HG02798 (cell line): ENCODE results near the gene DRP2.
A peak's percentile ranks its signal among the peaks of the same experiment; 100 is the strongest.
"Not testable (repeated sequence)": the region's sequence is repeated elsewhere in the genome, so short reads cannot be mapped to it uniquely, and the experiment has no call there.

ENCODE experiments used
- ATAC-seq: cut with Tn5 transposase; IDR thresholded peaks from one replicate; pipeline ENCODE4 v1.9.1; 2021; ENCODE audit warnings: mild to moderate bottlenecking; ENCODE audit not compliant: unreplicated experiment, poor library complexity

DRP2 gene, protein sequence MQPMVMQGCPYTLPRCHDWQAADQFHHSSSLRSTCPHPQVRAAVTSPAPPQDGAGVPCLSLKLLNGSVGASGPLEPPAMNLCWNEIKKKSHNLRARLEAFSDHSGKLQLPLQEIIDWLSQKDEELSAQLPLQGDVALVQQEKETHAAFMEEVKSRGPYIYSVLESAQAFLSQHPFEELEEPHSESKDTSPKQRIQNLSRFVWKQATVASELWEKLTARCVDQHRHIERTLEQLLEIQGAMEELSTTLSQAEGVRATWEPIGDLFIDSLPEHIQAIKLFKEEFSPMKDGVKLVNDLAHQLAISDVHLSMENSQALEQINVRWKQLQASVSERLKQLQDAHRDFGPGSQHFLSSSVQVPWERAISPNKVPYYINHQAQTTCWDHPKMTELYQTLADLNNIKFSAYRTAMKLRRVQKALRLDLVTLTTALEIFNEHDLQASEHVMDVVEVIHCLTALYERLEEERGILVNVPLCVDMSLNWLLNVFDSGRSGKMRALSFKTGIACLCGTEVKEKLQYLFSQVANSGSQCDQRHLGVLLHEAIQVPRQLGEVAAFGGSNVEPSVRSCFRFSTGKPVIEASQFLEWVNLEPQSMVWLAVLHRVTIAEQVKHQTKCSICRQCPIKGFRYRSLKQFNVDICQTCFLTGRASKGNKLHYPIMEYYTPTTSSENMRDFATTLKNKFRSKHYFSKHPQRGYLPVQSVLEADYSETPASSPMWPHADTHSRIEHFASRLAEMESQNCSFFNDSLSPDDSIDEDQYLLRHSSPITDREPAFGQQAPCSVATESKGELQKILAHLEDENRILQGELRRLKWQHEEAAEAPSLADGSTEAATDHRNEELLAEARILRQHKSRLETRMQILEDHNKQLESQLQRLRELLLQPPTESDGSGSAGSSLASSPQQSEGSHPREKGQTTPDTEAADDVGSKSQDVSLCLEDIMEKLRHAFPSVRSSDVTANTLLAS

DNA sequence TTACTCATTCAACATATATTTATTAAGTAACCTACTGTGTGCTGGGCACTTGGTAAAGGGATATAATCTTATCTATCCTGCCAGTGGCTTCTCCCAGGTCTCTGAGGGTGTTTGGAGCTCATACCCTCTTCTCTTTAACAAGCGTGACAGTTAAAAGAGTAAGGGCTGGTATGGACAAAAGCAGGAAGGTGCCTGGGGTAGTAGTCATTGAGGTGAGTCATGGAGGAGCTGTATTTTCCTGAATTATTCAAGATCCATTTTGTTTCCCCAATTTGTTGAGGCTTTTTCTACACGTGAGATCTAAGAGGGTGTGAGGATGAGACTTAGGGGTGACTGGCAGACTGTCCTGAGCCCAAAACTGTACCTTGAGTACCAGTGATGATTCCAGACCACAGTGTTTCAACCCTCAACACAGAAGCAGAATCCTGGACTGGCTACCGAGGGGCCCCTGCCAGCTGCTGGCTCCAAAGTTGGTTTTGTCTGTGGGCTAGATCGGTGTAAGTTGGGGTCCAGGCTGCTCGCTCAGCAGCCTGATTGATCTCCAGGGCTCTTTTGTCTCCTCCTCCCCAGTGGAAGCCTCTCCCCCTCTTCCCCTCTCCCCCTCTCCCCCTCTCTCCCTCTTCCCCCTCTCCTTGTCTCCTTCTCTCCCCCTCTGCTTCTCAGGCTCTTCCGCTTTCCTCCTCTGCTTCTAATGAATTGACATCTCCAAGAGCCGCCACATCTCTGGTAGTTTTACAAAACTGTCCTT lies at the start of gene DRP2:
Gene DRP2 (plus strand): TSS at position 671 of the 748 bp plus-strand sequence. CDS start 11,862 bp downstream, outside the sequence.
- ATAC-seq = no peak

DNA sequence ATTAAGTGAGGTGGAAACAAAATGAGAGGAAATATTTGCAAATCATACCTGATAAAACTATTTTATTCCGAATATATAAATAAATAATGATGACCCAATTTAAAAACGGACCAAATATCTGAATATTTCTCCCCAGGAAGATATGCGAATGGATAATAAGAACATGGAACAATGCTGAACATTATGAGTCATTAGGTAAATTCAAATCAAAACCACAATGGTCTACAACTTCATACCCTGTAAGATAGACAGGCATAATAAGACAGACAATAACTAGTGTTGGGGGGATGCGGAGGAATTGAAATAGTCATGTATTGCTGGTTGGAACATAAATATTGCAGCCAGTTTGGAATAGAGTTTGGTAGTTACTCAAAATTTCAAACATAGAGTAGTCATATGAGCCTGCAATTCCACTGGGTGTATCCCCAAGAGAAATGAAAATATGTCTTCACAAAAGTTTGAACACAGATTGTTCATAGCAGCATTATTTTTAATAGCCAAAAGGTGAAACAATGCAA lies 47.6 kb upstream of the DRP2 start:
- no peak for ATAC-seq

DNA sequence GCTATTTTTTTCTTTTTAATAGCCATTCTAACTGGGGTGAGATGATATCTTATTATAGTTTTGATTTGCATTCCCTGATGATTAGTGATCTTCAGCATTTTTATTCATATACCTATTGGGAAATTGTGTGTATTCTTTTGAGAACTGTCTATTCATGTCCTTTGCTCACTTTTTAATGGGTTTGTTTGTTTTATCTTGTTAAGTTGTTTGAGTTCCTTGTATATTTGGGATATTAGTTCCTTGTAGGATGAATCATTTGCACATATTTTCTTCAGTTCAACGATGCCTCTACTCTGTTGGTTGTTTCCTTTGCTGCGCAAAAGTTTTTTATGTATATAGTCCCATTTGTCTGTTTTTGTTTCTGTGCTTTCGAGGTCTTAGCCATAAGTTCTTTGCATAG lies 43.1 kb upstream of the DRP2 start:
- no peak for ATAC-seq

DNA sequence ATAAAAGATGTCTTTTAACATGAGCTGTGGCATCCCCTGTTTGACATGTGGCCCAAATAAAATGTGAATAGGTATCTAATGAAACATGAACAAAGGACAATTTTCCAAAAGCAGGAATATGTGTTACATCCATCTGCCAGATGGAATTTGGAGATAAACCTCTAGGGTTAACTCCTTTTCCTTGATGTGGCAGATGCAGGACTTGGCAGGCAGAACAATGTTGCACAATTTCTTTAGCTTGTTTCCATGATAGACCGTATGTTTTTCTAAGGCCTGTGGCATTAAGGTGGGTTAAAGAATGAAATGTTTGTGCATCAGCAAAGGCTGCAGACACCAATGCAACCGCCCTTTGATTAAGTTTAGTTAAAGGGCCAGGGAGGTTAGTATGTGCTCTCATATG lies 34.7 kb upstream of the DRP2 start:
- ATAC-seq = not testable (repeated sequence)

DNA sequence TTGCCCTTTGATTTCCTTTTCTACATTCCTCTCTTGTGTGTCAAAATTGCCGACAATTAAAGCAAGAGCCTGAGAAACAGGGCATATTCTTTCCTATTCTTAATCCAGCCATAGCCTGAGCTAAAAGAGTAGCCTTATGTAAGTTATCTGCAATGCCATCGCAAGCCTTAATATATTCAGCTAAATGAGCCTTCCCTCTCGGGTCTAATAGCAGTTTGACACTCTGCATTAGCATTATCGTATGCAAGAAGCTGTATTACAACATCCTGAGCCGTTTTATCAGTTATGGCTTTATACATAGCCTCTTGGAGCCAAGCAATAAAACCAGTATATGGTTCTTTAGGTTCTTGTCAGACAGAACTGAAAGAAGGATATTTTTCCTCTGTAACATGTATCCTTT lies 31.6 kb upstream of the DRP2 start:
- ATAC-seq = not testable (repeated sequence)

DNA sequence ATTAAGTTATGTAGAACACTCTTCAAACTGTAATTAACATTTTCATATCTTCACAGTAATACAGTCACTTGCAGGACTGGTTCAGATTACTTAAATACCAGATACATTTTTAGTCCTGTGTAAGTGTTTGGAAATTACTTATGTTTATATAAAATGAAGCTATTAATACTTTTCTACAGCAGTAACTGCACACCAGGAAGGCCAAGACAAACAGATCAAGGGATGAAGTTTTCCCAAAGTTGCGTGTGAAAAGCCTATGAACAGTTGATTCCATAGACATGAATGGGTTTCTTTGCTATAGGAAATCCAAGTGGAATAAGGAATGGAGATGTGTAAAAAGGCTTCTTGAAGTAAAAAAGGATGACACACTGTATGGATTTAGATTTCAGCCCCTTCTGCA lies 28.9 kb upstream of the DRP2 start:
- ATAC-seq = no peak

DNA sequence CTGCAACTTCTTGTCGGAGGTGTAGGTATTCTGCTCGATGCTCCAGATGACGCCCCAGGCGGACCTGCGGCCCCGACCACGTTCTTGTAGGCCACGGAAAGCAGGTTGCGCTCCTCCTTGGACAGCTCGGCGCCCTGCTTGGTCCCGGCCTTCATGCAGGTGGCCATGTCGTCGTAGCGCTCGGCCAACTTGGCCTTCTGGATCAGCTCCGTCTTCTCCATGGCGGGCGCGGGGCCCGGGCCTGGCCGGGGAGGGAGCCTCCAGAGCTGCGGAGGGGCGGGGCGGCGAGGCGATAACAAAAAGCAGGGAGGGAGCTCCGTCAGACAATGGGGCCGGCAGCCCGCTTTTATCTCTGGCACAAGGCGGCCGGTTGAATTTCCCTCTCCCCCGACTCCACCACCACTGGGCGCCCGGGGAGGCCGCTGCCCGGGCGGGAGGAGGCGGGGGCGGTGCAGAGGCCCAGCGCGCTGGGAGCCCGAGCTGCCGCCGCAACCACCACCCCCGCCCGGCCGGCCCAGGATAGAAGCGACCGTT lies 28.3 kb upstream of the DRP2 start:
- ATAC-seq = no peak

DNA sequence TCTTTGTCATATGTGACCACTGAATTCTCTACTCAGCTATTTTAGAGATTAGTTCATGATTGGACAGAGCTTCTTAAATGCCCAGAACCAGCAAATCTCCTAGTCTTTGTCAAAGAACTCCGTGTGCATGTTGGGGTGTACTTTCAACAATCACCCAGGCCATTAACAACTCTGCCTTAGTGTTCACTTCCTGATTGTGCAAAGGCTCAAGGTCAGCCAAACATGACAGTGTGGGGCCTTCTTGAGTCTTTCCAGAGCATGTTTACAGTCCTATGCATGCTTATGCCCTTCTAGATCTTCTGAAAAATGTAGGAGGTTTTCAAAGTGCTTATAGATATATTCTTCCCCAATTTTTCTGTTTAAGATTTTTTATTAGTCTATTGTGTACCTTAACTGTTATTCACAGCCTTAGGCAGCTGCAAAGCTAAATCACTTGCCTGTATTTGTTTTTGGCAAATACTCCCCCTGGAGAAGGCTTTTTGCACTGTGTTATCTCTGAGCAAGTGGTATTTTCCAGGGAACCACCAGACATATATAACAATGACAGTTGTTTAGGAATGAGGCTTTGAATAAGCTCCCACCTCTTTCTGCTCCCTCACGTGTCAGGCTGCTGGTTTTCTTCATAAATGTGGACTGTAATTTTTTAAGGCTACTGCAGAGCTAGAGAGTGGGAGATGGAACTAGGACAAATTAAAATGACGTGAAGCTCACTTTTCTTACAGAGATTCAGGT lies 24.0 kb upstream of the DRP2 start:
- no peak for ATAC-seq

DNA sequence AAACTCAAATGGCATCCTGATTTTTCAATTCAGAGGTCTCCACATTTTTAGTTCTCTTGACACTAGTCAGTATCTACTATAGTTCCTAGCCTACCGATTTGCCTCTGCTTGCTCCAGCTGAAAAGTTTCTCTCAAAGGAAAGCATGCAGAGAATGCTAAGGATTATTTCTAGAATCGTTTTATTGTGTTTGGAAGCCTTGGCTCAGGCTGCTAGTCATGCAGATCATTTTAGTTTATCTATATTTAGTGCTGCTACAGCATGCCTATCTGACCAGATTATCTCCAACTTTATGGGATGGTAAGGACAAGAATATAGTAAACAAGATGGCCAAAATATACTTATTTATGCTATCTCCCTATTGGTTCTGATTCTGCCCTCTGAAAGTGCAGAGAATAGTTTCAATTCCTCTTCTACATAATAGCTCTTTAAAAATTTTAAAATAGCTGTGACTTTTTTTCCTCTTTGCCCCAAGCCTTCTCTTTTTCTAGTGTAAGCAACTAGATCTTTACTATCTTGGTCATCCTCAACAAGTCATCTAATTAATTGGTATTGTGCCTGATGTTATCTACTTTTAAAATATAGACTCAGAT lies 15.7 kb upstream of the DRP2 start:
- ATAC-seq = no peak

DNA sequence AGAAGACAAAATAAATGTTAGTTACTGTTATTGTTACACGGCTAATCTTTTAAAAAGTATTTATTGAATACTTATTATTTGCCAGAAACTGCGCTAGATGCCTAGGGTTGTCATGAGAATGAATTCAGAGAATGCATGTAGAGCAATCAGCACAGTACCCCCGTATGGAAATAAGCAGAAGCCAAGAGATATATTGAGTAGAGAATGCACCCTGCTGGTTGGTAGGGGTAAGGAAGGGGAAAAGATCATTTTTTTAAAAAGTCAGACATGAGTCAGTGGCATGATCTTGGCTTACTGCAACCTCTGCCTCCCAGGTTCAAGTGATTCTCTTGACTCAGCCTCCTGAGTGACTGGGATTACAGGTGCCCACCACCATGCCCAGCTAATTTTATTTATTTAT lies 13.1 kb upstream of the DRP2 start:
- peak; percentile 81 for ATAC-seq

DNA sequence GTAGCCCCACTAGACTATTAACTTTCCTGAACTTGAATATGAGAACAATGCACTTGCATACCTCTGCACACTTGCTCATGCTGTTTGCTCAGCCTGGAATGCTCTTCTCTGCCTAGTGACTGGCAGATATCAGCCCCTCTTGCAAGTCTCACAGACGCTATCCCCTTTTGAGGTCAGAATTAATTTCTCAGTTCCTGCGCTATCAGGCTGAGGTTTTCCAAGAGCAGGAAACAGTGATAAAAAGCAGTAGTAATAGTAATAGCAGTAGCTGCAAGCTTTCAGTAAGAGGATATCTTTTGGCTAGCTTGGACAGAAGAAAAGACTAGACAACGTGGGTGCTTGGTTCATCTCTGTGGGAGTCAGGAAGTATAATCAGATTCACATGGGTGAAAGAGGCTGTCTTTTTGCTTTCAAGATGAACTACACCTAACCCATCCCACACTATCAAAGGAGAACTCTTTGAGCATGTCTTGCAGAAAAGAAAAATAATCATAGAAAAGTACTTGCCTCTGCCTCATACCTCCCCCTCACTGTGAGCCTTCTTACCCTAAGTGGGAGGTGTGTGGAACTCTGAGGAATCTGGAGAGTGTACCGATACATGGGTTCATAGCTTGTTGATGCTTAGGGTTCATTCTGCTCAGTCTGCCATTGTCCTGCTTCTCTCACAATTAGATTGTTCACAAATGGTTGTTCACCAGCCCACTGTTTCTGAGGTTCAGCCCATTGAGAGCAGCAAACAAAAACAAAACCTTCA lies 11.3 kb upstream of the DRP2 start:
- ATAC-seq = peak; percentile 53

DNA sequence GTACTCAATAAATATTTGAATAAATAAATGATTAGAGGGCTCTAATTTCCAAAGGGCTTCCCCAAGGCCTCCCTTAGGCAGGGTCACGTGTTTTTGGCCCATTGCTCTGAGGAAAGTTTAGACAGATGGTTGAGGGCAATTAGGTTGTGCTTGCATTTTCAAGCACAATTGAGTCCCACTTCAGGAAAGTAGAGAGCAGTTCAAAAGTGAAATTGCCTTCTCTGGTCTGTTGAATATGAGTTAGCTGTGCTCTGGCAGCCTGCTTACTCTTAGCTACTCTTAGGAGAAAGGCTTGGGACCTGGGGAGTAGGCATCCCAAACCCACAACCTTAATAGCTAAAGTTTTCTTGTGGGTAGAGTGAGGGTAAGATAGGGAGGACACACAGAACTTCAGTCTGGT lies 9.0 kb upstream of the DRP2 start:
- no peak for ATAC-seq

DNA sequence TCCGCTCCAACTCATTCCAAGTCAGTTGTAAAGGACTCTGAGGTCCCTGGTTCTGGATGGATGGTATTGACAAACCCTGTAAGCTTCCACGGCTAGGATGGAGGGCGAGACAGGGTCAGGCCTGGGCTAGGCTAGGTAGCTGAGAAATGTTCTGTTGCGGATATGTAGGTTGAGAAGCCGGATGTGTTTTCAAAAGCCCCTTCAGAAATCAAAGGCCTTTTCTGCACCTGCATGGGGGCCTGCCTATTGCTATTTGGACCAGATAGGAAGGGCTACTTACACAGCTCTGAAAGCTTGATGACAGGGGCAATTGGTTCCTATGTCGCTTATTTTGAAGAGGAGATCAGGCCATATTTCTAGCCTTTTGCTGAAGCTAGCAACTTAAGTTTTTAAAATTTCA lies 1.9 kb upstream of the DRP2 start:
- ATAC-seq = no peak

DNA sequence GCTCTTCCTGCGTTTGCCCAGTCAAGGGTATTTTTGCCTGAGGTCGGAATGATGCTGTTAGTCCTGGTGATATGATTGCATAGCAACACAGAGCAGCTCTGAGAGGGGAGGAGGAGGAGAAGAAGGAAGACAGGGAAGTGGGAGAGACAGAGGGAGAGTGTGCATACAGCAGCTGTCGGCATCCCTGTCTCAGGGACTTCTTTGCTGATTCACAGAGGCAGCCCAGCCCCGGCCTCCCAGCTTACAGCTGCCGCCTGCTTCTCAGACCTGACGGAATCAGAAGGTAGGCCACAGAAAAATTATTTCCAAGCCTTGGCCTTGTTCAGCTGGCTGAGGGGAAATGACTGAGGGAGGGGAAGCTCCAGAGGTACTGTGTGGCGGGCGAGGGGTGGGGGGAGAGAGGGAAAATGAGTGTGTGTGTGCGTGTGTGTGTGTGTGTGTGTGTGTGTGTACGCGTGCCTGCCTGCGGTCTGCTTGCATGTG lies 319 bp downstream of the DRP2 start:
- no peak for ATAC-seq

DNA sequence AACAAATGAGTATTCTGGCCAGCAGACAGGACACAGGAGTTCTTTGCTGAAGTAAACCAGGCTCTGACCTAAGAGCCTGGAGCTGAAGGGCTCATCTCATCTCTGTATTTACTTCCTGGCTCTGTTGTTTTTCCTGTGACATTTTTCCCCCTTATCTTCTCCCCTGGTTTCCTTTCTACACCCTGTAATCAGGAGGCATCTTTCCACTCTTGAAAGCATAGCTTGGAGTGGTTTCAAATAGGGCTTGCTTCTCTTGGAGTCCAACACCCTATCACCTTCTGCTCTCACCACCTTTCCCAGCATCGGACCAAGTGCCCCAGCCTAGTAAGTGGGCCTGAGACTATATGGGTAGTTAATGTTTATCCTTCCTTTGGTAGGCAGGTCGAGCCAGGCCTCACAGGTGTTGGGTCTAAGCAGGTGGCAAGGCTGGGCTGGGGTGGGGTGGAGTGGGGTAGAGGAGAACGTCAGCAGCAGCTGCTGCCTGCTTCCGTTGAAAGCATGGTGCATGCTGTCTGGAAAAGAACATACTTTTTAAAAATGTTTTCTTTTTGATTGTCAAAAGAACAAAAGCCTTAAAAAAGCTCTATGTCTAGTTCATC lies 1.2 kb downstream of the DRP2 start:
- no peak for ATAC-seq

DNA sequence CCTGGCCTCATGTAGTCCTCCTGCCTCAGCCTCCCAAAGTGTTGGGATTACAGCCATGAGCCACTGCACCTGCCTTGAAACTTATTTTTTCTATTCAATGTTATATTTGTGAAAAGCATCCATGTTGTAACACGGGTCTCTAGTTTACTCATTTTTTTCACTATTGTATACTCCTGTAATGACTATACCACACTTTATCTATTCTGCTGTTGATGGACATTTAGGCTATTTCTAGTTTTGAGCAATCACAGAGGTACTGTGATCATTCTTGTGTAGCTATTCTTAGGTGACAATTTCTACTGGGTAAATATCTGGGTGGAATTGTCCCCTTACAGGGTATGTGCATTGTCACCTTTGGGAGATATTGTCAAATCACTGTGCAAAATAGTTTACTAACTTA lies 3.6 kb downstream of the DRP2 start:
- ATAC-seq = no peak

DNA sequence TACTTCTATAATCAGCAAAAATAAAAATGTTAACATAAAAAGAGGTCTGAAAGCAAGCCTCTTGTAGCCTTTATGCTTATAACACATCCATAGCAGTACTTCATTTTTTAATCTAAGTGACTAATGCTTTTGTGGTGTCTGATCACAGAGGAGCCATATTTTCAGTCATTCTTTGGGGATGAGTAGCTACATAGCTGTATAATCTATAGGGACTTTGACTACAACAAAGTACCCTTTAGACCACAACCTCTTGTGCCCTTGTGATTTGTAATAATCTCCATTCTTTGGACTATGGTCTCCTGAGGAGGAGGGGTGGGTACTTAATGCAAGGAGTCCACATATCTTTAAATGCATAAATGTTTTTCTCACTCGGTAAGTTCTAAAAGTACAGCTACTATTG lies 9.6 kb downstream of the DRP2 start:
- no peak for ATAC-seq

DNA sequence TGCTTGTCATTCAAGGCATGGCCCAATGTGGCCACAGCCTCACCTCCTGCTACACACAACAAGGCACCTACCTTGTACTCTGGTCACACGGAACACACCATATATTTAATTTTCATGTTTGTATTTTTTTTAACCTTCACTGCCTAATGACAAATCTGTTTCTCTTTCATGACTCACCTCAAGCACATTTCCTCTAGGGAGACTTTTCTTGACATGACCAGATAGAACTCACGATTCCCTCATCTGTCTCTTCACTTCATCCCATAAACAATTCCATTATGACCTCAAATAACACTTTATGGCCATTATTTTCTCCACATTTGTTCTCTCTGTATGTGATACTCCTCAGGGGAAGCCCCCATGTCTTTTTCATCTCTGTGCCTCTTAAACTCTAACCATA lies 11.1 kb downstream of the DRP2 start:
- ATAC-seq = no peak
